GM12878 (cell line): ENCODE measurements around the gene SPTBN1. TPM values are rescaled to one million over a fixed set of nuclear protein-coding genes. Genes with fewer than 3 reads are reported as not detected.

Source experiments
- ATAC-seq: fragments of 200-7000 bp; cut with Tn5 transposase; 3 replicates; pipeline ENCODE4 v1.9.1; 2020; ENCODE audit warnings: mild to moderate bottlenecking, moderate library complexity
- BruUV-seq: library from RNA; stranded (reverse); fragments of 400-500 nt; replicated peaks from 2 replicates; lab custom pipeline; 2021; lab: Mats Ljungman, UMichigan
- CTCF ChIA-PET: fragments of 300-600 bp; sonication (Branson Sonifier 250); formaldehyde crosslinking; extraction: SDS; loops from one replicate; lab custom pipeline; 2021; ENCODE audit warnings: inconsistent platforms; lab: Yijun Ruan, JAX
- POLR2A ChIA-PET: fragments of 350-600 bp; formaldehyde crosslinking; extraction: SDS; loops from one replicate; lab custom pipeline; 2021; ENCODE audit warnings: inconsistent platforms; lab: Charles Lee
- RAD21 ChIA-PET: fragments of 300-600 bp; sonication (Branson Sonifier 250); formaldehyde crosslinking; loops from one replicate; lab custom pipeline; 2023; ENCODE audit warnings: antibody characterized with exemption; ENCODE audit not compliant: unreplicated experiment; lab: Charles Lee
- SMC1A ChIA-PET: fragments of 300-600 bp; sonication (Branson Sonifier 250); formaldehyde crosslinking; loops from one replicate; lab custom pipeline; 2023; ENCODE audit not compliant: unreplicated experiment, uncharacterized antibody; lab: Charles Lee
- DNase-seq: peaks from one replicate; pipeline ENCODE4 v3.0.0-alpha.2; 2011; ENCODE audit warnings: low read depth, low spot score
- FAIRE-seq: peaks from 3 replicates; lab custom pipeline; 2011; peaks lifted over from hg19 to GRCh38; lab: Jason Lieb, UNC
- H2AFZ ChIP-seq: 2 replicates; pipeline ENCODE4 v1.6.0; 2011; ENCODE audit warnings: low read depth, low read length, control low read depth; ENCODE audit not compliant: control insufficient read depth
- H3K27ac ChIP-seq: 2 replicates; pipeline ENCODE4 v1.5.1; 2011; ENCODE audit warnings: control low read depth; ENCODE audit not compliant: control insufficient read depth, insufficient read depth
- H3K27me3 ChIP-seq, 2 experiments: replicated peaks in 1 of 2; 2 replicates each; pipeline versions ENCODE4 v1.6.0 to v1.6.1; 2011; ENCODE audit warnings: low read length in 1 of 2; ENCODE audit not compliant: control insufficient read depth in 2 of 2, insufficient read depth in 2 of 2
- H3K36me3 ChIP-seq, 2 experiments: 2 replicates each; pipeline ENCODE4 v1.5.1; 2011; ENCODE audit warnings: low read length in 1 of 2; ENCODE audit not compliant: control insufficient read depth in 2 of 2, insufficient read depth in 2 of 2
- H3K4me1 ChIP-seq: 2 replicates; pipeline ENCODE4 v1.6.1; 2011; ENCODE audit warnings: mild to moderate bottlenecking, low read length, moderate library complexity, mixed read lengths; ENCODE audit not compliant: control insufficient read depth, insufficient read depth
- H3K4me2 ChIP-seq: 2 replicates; pipeline ENCODE4 v1.6.0; 2011; ENCODE audit warnings: control low read depth; ENCODE audit not compliant: control insufficient read depth, insufficient read depth
- H3K4me3 ChIP-seq: fragments of 200-600 bp; sonication (generic); 2 replicates; pipeline ENCODE4 v1.5.1; 2016
- H3K79me2 ChIP-seq: 2 replicates; pipeline ENCODE4 v1.6.0; 2011; ENCODE audit warnings: low read length; ENCODE audit not compliant: control insufficient read depth, insufficient read depth
- H3K9ac ChIP-seq: 2 replicates; pipeline ENCODE4 v1.8.0; 2011; ENCODE audit warnings: low read length, control low read depth, mixed read lengths; ENCODE audit not compliant: control insufficient read depth, insufficient read depth
- H3K9me3 ChIP-seq: replicated peaks from 3 replicates; pipeline ENCODE4 v1.5.1; 2011; ENCODE audit warnings: mild to moderate bottlenecking, low read length; ENCODE audit not compliant: control insufficient read depth, insufficient read depth
- H4K20me1 ChIP-seq: 2 replicates; pipeline ENCODE4 v1.6.0; 2011; ENCODE audit not compliant: control insufficient read depth, insufficient read depth
- BACH1 ChIP-seq: fragments of 450-650 bp; IDR thresholded peaks from 2 replicates; pipeline ENCODE4 v1.6.1; 2017; ENCODE audit warnings: mild to moderate bottlenecking, borderline replicate concordance
- CBX3 ChIP-seq: fragments of 200-600 bp; sonication (generic); IDR thresholded peaks from 2 replicates; pipeline ENCODE4 v1.6.1; 2016; ENCODE audit warnings: low read depth, borderline replicate concordance
- CHD4 ChIP-seq: fragments of 200-600 bp; sonication (generic); IDR thresholded peaks from 2 replicates; pipeline ENCODE4 v1.6.1; 2016; ENCODE audit warnings: mild to moderate bottlenecking
- GATAD2B ChIP-seq: fragments of 450-650 bp; conservative IDR thresholded peaks from 2 replicates; pipeline ENCODE4 v1.6.1; 2017; ENCODE audit warnings: low read depth, mild to moderate bottlenecking, moderate library complexity
- MEF2A ChIP-seq: IDR thresholded peaks from 2 replicates; pipeline ENCODE4 v1.6.1; 2011; ENCODE audit warnings: low read depth, mild to moderate bottlenecking, low read length, moderate library complexity; ENCODE audit not compliant: insufficient read depth
- MTA2 ChIP-seq: fragments of 450-650 bp; IDR thresholded peaks from 2 replicates; pipeline ENCODE4 v1.6.1; 2016; ENCODE audit warnings: low read depth, mild to moderate bottlenecking, moderate library complexity
- PAX8 ChIP-seq: fragments of 450-650 bp; IDR thresholded peaks from 2 replicates; pipeline ENCODE4 v1.6.1; 2017; ENCODE audit warnings: mild to moderate bottlenecking, moderate library complexity
- SMAD1 ChIP-seq: fragments of 450-650 bp; IDR thresholded peaks from 2 replicates; pipeline ENCODE4 v1.6.1; 2018; ENCODE audit warnings: mild to moderate bottlenecking, low read depth; ENCODE audit not compliant: partially characterized antibody
- SPI1 ChIP-seq: IDR thresholded peaks from 2 replicates; pipeline ENCODE4 v1.6.1; 2011; ENCODE audit warnings: low read depth, mild to moderate bottlenecking, low read length, moderate library complexity, borderline replicate concordance; ENCODE audit not compliant: insufficient read depth
- SUZ12 ChIP-seq: fragments of 200-600 bp; sonication (generic); IDR thresholded peaks from one replicate; pipeline ENCODE4 v1.6.1; 2018; ENCODE audit warnings: antibody characterized with exemption, mild to moderate bottlenecking; ENCODE audit not compliant: unreplicated experiment
- ZNF592 ChIP-seq: fragments of 450-650 bp; IDR thresholded peaks from 2 replicates; pipeline ENCODE4 v1.6.1; 2017; ENCODE audit warnings: mild to moderate bottlenecking, moderate library complexity
- ZZZ3 ChIP-seq: IDR thresholded peaks from 2 replicates; pipeline ENCODE4 v1.6.1; 2011; ENCODE audit warnings: low read depth; ENCODE audit not compliant: control insufficient read depth, insufficient read length
- WGBS: methylation state at CpG from one replicate; pipeline ENCODE4 v1.1.6; 2016; ENCODE audit warnings: low lambda C conversion rate; ENCODE audit not compliant: insufficient replicate concordance, insufficient coverage; ENCODE audit errors: missing lambda C conversion rate; 5-methylcytosine and 5-hydroxymethylcytosine counted together
- in situ Hi-C: fragments of 300-500 bp; cut with MboI; formaldehyde crosslinking; loops from 9 replicates; pipeline ENCODE4 v1.14.3; 2018; ENCODE audit warnings: mixed read lengths
- intact Hi-C: fragments of 100-400 bp; cut with micrococcal nuclease; formaldehyde crosslinking; loops from one replicate; pipeline ENCODE4 v1.14.2; 2022; ENCODE audit not compliant: unreplicated experiment
- polyA plus RNA-seq, 11 experiments: library from polyadenylated mRNA; depleted of rRNA in 4 of 11; unstranded in 6 of 11; stranded (reverse) in 5 of 11; fragments of >200 nt; fragmentation: Nextera tagmentation in 4 of 11; fragmentation: Illumina TruSeq in 1 of 11; extraction: Ambion mirVana in 4 of 11; extraction: Trizol in 1 of 11; gene quantifications; 1 replicate in 1 of 11; 2 replicates in 10 of 11; pipeline versions ENCODE4 v1.2.1 to v1.2.3, GENCODE V29; 2011 to 2016; ENCODE audit warnings: inconsistent platforms in 2 of 11, missing spikeins in 2 of 11, low read depth in 1 of 11
- total RNA-seq, 4 experiments: library from RNA; depleted of rRNA in 3 of 4; stranded (reverse); fragments of >200 nt in 3 of 4; fragmentation: Illumina TruSeq in 1 of 4; extraction: Trizol in 1 of 4; gene quantifications; 2 replicates each; pipeline versions ENCODE4 v1.2.1 to v1.2.3, GENCODE V29; 2013 to 2021

Gene SPTBN1
- total and polyA plus RNA-seq, 10 of the 15 experiments (the other 5 are each of a cell fraction or from before 2014, with no cell fraction given) = 20.6 to 154 (median 76.7) TPM

- no peak overlapping the region for H3K4me2 ChIP-seq
- no peak overlapping the region for H3K9ac ChIP-seq
- CTCF ChIA-PET = interaction anchor here (0.7 to 1.7 kb wide), 3 partner anchors 12 to 303 kb away, joined by 3 to 14 read pairs (median 4); no protein-coding TSS in a partner anchor
- no peaks in the 10 kb centered on the region for H4K20me1 ChIP-seq
- H3K36me3 ChIP-seq = no peaks in the 10 kb centered on the region
- H3K79me2 ChIP-seq = no peaks in the 10 kb centered on the region
- POLR2A ChIA-PET = no interaction called here
- H3K27me3 ChIP-seq = no peaks in the 10 kb centered on the region
- no peaks in the 10 kb centered on the region for H3K9me3 ChIP-seq
- BruUV-seq = no TSS peak
- TF ChIP-seq SPI1 (peak; percentile 22; the same call in 1 of the 2 replicates), SMAD1 (no peak)
- H2AFZ ChIP-seq = no peak overlapping the region
- DNase-seq (no peak), ATAC-seq (peak; percentile 48), FAIRE-seq (peak; percentile 49)
- intact Hi-C loops (no loop called here), in situ Hi-C loops (no loop called here)
- peaks cover 10% of the 10 kb centered on the region; the same call in 1 of the 2 replicates for H3K4me1 ChIP-seq
- H3K27ac ChIP-seq = no peak overlapping the region
- SMC1A ChIA-PET = interaction anchor here (0.9 to 1.9 kb wide), 5 partner anchors 11 to 56 kb away, joined by 4 to 6 read pairs (median 4); no protein-coding TSS in a partner anchor
- RAD21 ChIA-PET = interaction anchor here (0.9 to 1.3 kb wide), 3 partner anchors 11 to 44 kb away, joined by 3 to 4 read pairs (median 3); no protein-coding TSS in a partner anchor
- no peak overlapping the region for H3K4me3 ChIP-seq
- WGBS = 69% methylated on average over 4 of the region's 4 CpGs
These were observed 79.6 kb downstream of the SPTBN1 start for GRCh38 chr2:54535599-54536195.

DNA sequence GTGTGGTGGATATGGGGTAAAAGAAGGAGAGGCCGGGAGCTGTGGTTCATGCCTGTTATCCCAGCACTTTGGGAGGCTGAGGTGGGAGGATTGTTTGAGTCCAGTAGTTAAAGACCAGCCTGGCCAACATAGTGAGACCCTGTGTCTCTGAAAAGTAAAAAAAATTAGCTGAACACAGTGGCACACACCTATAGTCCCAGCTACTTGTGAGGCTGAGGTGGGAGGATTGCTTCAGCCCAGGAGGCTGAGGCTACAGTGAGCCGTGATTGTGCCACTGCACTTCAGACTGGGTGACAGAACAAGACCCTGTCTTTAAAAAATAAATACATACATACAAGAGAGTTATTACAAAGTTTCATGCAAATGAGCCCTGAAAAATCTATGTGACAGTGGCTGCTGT, 80.6 kb downstream of the SPTBN1 start:
- Histone ChIP-seq H3K36me3 (no peaks in the 10 kb centered on the region), H3K4me1 (peaks cover 10% of the 10 kb centered on the region; the same call in 1 of the 2 replicates), H3K9ac (no peak overlapping the region), H2AFZ (no peak overlapping the region), H3K9me3 (no peaks in the 10 kb centered on the region), H3K4me3 (no peak overlapping the region), H3K27me3 (no peaks in the 10 kb centered on the region), H3K4me2 (no peak overlapping the region), H4K20me1 (no peaks in the 10 kb centered on the region), H3K27ac (no peak overlapping the region), H3K79me2 (no peaks in the 10 kb centered on the region)
- no peak for FAIRE-seq
- ChIA-PET SMC1A (interaction anchor here (0.9 to 2.0 kb wide), 7 partner anchors 11 to 55 kb away, joined by 4 to 6 read pairs (median 4); no protein-coding TSS in a partner anchor), POLR2A (interaction anchor here (1.3 kb wide), 1 partner anchor 13 kb away, joined by 3 read pairs; no protein-coding TSS in a partner anchor), CTCF (interaction anchor here (0.9 to 1.7 kb wide), 3 partner anchors 10 to 34 kb away, joined by 3 to 14 read pairs (median 4); no protein-coding TSS in a partner anchor), RAD21 (interaction anchor here (0.9 to 1.3 kb wide), 2 partner anchors 12 to 14 kb away, joined by 3 to 4 read pairs; no protein-coding TSS in a partner anchor)
- in situ Hi-C loops (no loop called here), intact Hi-C loops (no loop called here)
- no TSS peak for BruUV-seq
- DNase-seq = no peak
- ATAC-seq = no peak
- WGBS = 97% methylated on average over 2 of the region's 2 CpGs
- no peak for TF ChIP-seq SUZ12
- TF ChIP-seq CHD4 = no peak
- no peak for TF ChIP-seq CBX3
- no peak for TF ChIP-seq BACH1
- TF ChIP-seq SPI1 = no peak
- no peak for TF ChIP-seq PAX8
- no peak for TF ChIP-seq ZNF592
- TF ChIP-seq MTA2 = no peak
- no peak for TF ChIP-seq ZZZ3
- TF ChIP-seq GATAD2B = no peak
- TF ChIP-seq MEF2A = no peak
